BE2C (cell line): ENCODE data around the gene RAB6B.

Experiments used
- DNase-seq: peaks from one replicate; pipeline ENCODE4 v3.0.0-alpha.2; 2020
- H3K27me3 ChIP-seq: fragments of 250-450 bp; sonication (Bioruptor Pico); 2 replicates; pipeline ENCODE4 v1.5.1; 2020; ENCODE audit warnings: mild to moderate bottlenecking
- H3K36me3 ChIP-seq: fragments of 250-450 bp; sonication (Bioruptor Pico); 2 replicates; pipeline ENCODE4 v1.5.1; 2020; ENCODE audit warnings: mild to moderate bottlenecking
- H3K4me1 ChIP-seq: fragments of 250-450 bp; sonication (Bioruptor Pico); 2 replicates; pipeline ENCODE4 v1.5.1; 2020
- H3K4me3 ChIP-seq: 2 replicates; pipeline ENCODE4 v1.5.1; 2011; ENCODE audit warnings: low read depth, low read length
- H3K9me3 ChIP-seq: fragments of 250-450 bp; sonication (Bioruptor Pico); 2 replicates; pipeline ENCODE4 v1.5.1; 2020
- TF ChIP-seq, protein P1 (sequence below): IDR thresholded peaks from 2 replicates; pipeline ENCODE4 v1.5.1; 2012; ENCODE audit warnings: mild to moderate bottlenecking, low read depth, low read length

The RAB6B gene

GRCh38 chr3:133881492-133881891, 14.2 kb downstream of the RAB6B start:
- DNase-seq, result no peak
- Histone ChIP-seq H3K4me1 (no peaks in the 10 kb centered on the region), H3K27me3 (no peaks in the 10 kb centered on the region), H3K4me3 (no peak overlapping the region), H3K9me3 (no peaks in the 10 kb centered on the region), H3K36me3 (no peaks in the 10 kb centered on the region)
- TF ChIP-seq, protein P1, sequence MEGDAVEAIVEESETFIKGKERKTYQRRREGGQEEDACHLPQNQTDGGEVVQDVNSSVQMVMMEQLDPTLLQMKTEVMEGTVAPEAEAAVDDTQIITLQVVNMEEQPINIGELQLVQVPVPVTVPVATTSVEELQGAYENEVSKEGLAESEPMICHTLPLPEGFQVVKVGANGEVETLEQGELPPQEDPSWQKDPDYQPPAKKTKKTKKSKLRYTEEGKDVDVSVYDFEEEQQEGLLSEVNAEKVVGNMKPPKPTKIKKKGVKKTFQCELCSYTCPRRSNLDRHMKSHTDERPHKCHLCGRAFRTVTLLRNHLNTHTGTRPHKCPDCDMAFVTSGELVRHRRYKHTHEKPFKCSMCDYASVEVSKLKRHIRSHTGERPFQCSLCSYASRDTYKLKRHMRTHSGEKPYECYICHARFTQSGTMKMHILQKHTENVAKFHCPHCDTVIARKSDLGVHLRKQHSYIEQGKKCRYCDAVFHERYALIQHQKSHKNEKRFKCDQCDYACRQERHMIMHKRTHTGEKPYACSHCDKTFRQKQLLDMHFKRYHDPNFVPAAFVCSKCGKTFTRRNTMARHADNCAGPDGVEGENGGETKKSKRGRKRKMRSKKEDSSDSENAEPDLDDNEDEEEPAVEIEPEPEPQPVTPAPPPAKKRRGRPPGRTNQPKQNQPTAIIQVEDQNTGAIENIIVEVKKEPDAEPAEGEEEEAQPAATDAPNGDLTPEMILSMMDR, result no peak

- no peaks in the 10 kb centered on the region for H3K36me3 ChIP-seq
- DNase-seq, result no peak
- TF ChIP-seq, protein P1, result no peak
- H3K27me3 ChIP-seq, result no peaks in the 10 kb centered on the region
- H3K9me3 ChIP-seq, result no peaks in the 10 kb centered on the region
- no peaks in the 10 kb centered on the region for H3K4me1 ChIP-seq
- no peak overlapping the region for H3K4me3 ChIP-seq
Measured at GRCh38 chr3:133880886-133881455, 14.7 kb downstream of the RAB6B start.

- Histone ChIP-seq H3K27me3 (no peaks in the 10 kb centered on the region), H3K9me3 (no peaks in the 10 kb centered on the region), H3K4me3 (no peak overlapping the region), H3K4me1 (no peaks in the 10 kb centered on the region), H3K36me3 (no peaks in the 10 kb centered on the region)
- TF ChIP-seq, protein P1, result no peak
- DNase-seq, result no peak
Measured at GRCh38 chr3:133880287-133880686, 15.4 kb downstream of the RAB6B start.

GRCh38 chr3:133878518-133878917, 17.2 kb downstream of the RAB6B start:
- no peaks in the 10 kb centered on the region for H3K9me3 ChIP-seq
- H3K36me3 ChIP-seq, result no peaks in the 10 kb centered on the region
- H3K4me1 ChIP-seq, result no peaks in the 10 kb centered on the region
- no peak overlapping the region for H3K4me3 ChIP-seq
- TF ChIP-seq, protein P1, result no peak
- H3K27me3 ChIP-seq, result no peaks in the 10 kb centered on the region
- DNase-seq, result no peak

DNA sequence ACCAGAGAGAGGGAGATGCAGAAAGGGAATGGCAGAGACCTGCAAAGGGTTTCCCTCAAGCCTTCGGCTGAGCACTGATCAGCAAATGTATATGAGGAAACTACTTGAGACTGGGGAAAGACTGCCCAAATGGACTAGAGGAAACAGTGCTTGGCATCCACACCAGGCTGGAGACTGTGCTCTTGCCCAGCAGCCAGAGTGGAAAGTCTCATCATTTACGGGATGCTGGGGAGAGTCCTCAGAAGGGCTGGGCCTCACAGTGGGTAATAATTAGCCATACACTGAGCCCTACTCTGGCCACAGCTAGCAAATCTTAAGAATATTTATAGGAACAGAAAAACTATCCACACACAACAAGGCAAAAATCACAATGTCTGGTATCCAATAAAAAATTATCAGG, 18.5 kb downstream of the RAB6B start:
- Histone ChIP-seq H3K4me3 (no peak overlapping the region), H3K36me3 (no peaks in the 10 kb centered on the region), H3K27me3 (no peaks in the 10 kb centered on the region), H3K4me1 (no peaks in the 10 kb centered on the region), H3K9me3 (no peaks in the 10 kb centered on the region)
- TF ChIP-seq, protein P1, result no peak
- no peak for DNase-seq

DNA sequence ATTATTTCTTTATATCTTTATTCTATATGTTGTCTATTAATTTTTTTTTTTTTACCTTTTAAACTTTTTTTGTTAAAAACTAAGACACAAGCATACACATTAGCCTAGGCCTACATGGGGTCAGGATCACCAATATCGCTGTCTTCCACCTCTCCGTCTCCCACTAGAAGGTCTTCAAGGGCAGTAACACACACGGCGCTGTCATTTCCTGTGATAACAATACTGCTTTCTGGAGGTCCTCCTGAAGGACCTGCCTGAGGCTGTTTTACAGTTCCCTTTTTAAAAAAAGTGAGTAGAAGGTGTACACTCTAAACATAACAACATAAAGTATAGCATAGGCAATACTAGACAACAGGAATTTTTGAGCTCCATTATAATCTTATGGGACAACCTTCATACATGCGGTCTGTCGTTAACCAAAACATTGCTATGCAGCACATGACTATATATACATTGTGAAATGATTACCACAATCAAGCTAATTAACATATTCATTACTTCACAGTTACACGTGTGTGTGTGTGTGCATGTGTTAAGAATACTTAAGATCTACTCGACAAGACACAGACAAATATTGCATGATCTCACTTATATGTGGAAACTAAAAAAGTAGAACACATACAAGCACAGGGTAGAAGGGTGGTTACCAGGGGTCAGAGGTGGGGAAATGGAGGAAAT, 20.8 kb downstream of the RAB6B start:
- DNase-seq, result no peak
- Histone ChIP-seq H3K27me3 (no peaks in the 10 kb centered on the region), H3K4me1 (no peaks in the 10 kb centered on the region), H3K4me3 (no peak overlapping the region), H3K36me3 (no peaks in the 10 kb centered on the region), H3K9me3 (no peaks in the 10 kb centered on the region)
- TF ChIP-seq, protein P1, result no peak
